HCT116 (cell line): ENCODE measurements around the gene MUC21. TPM values are rescaled to one million over a fixed set of nuclear protein-coding genes. Genes with fewer than 3 reads are reported as not detected.

Experiments used
- ATAC-seq: fragments of 200-7000 bp; cut with Tn5 transposase; 2 replicates; pipeline ENCODE4 v1.9.1; 2020; ENCODE audit warnings: mild to moderate bottlenecking, moderate library complexity
- BruUV-seq: library from RNA; stranded (reverse); fragments of 400-500 nt; replicated peaks from 2 replicates; lab custom pipeline; 2021; lab: Mats Ljungman, UMichigan
- CTCF ChIA-PET: fragments of 300-600 bp; sonication (Branson Sonifier 250); formaldehyde crosslinking; loops from one replicate; lab custom pipeline; 2021; ENCODE audit warnings: antibody characterized with exemption; lab: Charles Lee
- POLR2A ChIA-PET: fragments of 300-600, 350-600 bp; sonication (Branson Sonifier 250); formaldehyde crosslinking; loops from one replicate; lab custom pipeline; 2021; ENCODE audit warnings: antibody characterized with exemption; lab: Charles Lee
- RAD21 ChIA-PET, 2 experiments: fragments of 300-600 bp; sonication (Branson Sonifier 250); formaldehyde crosslinking; loops; one replicate each; lab custom pipeline; 2023; ENCODE audit warnings: low total read pairs in 2 of 2; ENCODE audit not compliant: uncharacterized antibody in 2 of 2, unreplicated experiment in 2 of 2, low non-redundant PET in 1 of 2; lab: Charles Lee
- DNase-seq: peaks from one replicate; pipeline ENCODE4 v3.0.0-alpha.2; 2010; ENCODE audit warnings: low read depth, low spot score
- H2AFZ ChIP-seq: fragments of 200-600 bp; shearing (Covaris generic), sonication (generic); 2 replicates; pipeline ENCODE4 v1.6.1; 2017; ENCODE audit warnings: low read depth, mixed run types, mixed read lengths, antibody characterized with exemption, low read length; ENCODE audit not compliant: poor library complexity, severe bottlenecking
- H3K27ac ChIP-seq: 2 replicates; pipeline ENCODE4 v1.5.1; 2012; ENCODE audit warnings: low read depth, low read length
- H3K27me3 ChIP-seq: fragments of 200-600 bp; sonication (generic); 2 replicates; pipeline ENCODE4 v1.6.1; 2016; ENCODE audit warnings: mixed run types, low read length, mixed read lengths; ENCODE audit not compliant: insufficient read depth
- H3K36me3 ChIP-seq, 2 experiments: fragments of 200-500 bp in 1 of 2; fragments of 200-600 bp in 1 of 2; sonication (Bioruptor generic) in 1 of 2; sonication (generic) in 1 of 2; 2 replicates each; pipeline versions ENCODE4 v1.5.1 to v1.6.1; 2014 to 2016; ENCODE audit warnings: low read length in 2 of 2, inconsistent platforms in 1 of 2, mixed read lengths in 1 of 2, mixed run types in 1 of 2; ENCODE audit not compliant: insufficient read depth in 2 of 2, control insufficient read depth in 1 of 2
- H3K4me1 ChIP-seq, 2 experiments: fragments of 200-600 bp in 1 of 2; sonication (generic) in 1 of 2; 2 replicates each; pipeline versions ENCODE4 v1.5.1 to v1.6.1; 2012 to 2017; ENCODE audit warnings: low read length in 2 of 2, inconsistent platforms in 1 of 2, mild to moderate bottlenecking in 1 of 2, mixed read lengths in 1 of 2, mixed run types in 1 of 2, moderate library complexity in 1 of 2; ENCODE audit not compliant: insufficient read depth in 2 of 2, control insufficient read depth in 1 of 2
- H3K4me2 ChIP-seq: fragments of 200-600 bp; sonication (generic); 2 replicates; pipeline ENCODE4 v1.6.1; 2017; ENCODE audit warnings: mixed run types, low read length, mixed read lengths
- H3K4me3 ChIP-seq, 2 experiments: fragments of 200-600 bp in 1 of 2; sonication (generic) in 1 of 2; replicated peaks in 1 of 2; 2 replicates each; pipeline ENCODE4 v1.5.1; 2011 to 2016; ENCODE audit warnings: low read length in 2 of 2, control low read depth in 1 of 2, low read depth in 1 of 2, mild to moderate bottlenecking in 1 of 2, mixed read lengths in 1 of 2, mixed run types in 1 of 2
- H3K79me2 ChIP-seq: fragments of 200-600 bp; sonication (generic); 2 replicates; pipeline ENCODE4 v1.6.1; 2017; ENCODE audit warnings: mild to moderate bottlenecking, mixed run types, low read length, moderate library complexity, mixed read lengths; ENCODE audit not compliant: insufficient read depth
- H3K9ac ChIP-seq: fragments of 200-600 bp; sonication (generic); 2 replicates; pipeline ENCODE4 v1.6.1; 2016; ENCODE audit warnings: low read length, mixed read lengths
- H3K9me2 ChIP-seq: fragments of 200-600 bp; sonication (generic), shearing (Covaris generic); 2 replicates; pipeline ENCODE4 v1.6.1; 2017; ENCODE audit warnings: mixed run types, mild to moderate bottlenecking, moderate library complexity; ENCODE audit not compliant: insufficient read depth
- H3K9me3 ChIP-seq, 2 experiments: fragments of 200-500 bp in 1 of 2; fragments of 200-600 bp in 1 of 2; sonication (Bioruptor generic) in 1 of 2; sonication (generic) in 1 of 2; 2 replicates each; pipeline ENCODE4 v1.6.1; 2014 to 2017; ENCODE audit warnings: low read length in 2 of 2, mixed read lengths in 2 of 2, inconsistent platforms in 1 of 2, low read depth in 1 of 2, mild to moderate bottlenecking in 1 of 2, mixed run types in 1 of 2, moderate library complexity in 1 of 2; ENCODE audit not compliant: control insufficient read depth in 1 of 2, insufficient read depth in 1 of 2
- H4K20me1 ChIP-seq: fragments of 200-600 bp; sonication (generic), shearing (Covaris generic); 2 replicates; pipeline ENCODE4 v1.6.1; 2017; ENCODE audit warnings: mixed run types, mild to moderate bottlenecking, moderate library complexity; ENCODE audit not compliant: insufficient read depth
- CBX3 ChIP-seq: IDR thresholded peaks from 2 replicates; pipeline ENCODE4 v1.6.1; 2012; ENCODE audit warnings: low read depth
- CEBPB ChIP-seq: IDR thresholded peaks from 2 replicates; pipeline ENCODE4 v1.6.1; 2012; ENCODE audit warnings: low read depth
- EGR1 ChIP-seq: IDR thresholded peaks from 2 replicates; pipeline ENCODE4 v1.6.1; 2012; ENCODE audit warnings: low read depth
- EZH2 ChIP-seq: fragments of 200-600 bp; sonication (generic); IDR thresholded peaks from 2 replicates; pipeline ENCODE4 v1.6.1; 2017; ENCODE audit warnings: antibody characterized with exemption, mixed run types
- EZH2phosphoT487 ChIP-seq: fragments of 200-600 bp; IDR thresholded peaks from 2 replicates; pipeline ENCODE4 v1.6.1; 2018; ENCODE audit warnings: antibody characterized with exemption, borderline replicate concordance
- FOSL1 ChIP-seq: IDR thresholded peaks from 2 replicates; pipeline ENCODE4 v1.6.1; 2012; ENCODE audit warnings: low read depth
- JUND ChIP-seq: IDR thresholded peaks from 2 replicates; pipeline ENCODE4 v1.6.1; 2012
- POLR2A ChIP-seq: IDR thresholded peaks from 2 replicates; pipeline ENCODE4 v1.7.0; 2011; ENCODE audit warnings: borderline replicate concordance; ENCODE audit not compliant: insufficient read depth, insufficient read length; ENCODE audit errors: extremely low read depth
- RAD21 ChIP-seq: IDR thresholded peaks from 2 replicates; pipeline ENCODE4 v1.6.1; 2012; ENCODE audit warnings: low read depth, mild to moderate bottlenecking
- REST ChIP-seq: IDR thresholded peaks from 2 replicates; pipeline ENCODE4 v1.6.1; 2012; ENCODE audit warnings: low read depth
- SIN3A ChIP-seq: IDR thresholded peaks from 2 replicates; pipeline ENCODE4 v1.6.1; 2012; ENCODE audit warnings: low read depth
- SP1 ChIP-seq: IDR thresholded peaks from 2 replicates; pipeline ENCODE4 v1.6.1; 2012; ENCODE audit warnings: low read depth
- SRF ChIP-seq: IDR thresholded peaks from 2 replicates; pipeline ENCODE4 v1.6.1; 2012; ENCODE audit warnings: low read depth
- YY1 ChIP-seq: IDR thresholded peaks from 2 replicates; pipeline ENCODE4 v1.6.1; 2011; ENCODE audit warnings: low read length, low read depth, moderate library complexity, mild to moderate bottlenecking; ENCODE audit not compliant: insufficient replicate concordance; ENCODE audit errors: extremely low read depth
- ZBTB33 ChIP-seq: IDR thresholded peaks from 2 replicates; pipeline ENCODE4 v1.6.1; 2011; ENCODE audit warnings: mild to moderate bottlenecking, low read length, moderate library complexity; ENCODE audit not compliant: insufficient replicate concordance; ENCODE audit errors: extremely low read depth
- ZFX ChIP-seq: fragments of 450-650 bp; IDR thresholded peaks from 2 replicates; pipeline ENCODE4 v1.6.1; 2017
- ZNF274 ChIP-seq: fragments of 200-500 bp; sonication (Bioruptor generic); IDR thresholded peaks from 2 replicates; pipeline ENCODE4 v1.6.1; 2014; ENCODE audit warnings: mild to moderate bottlenecking, low read depth, low read length, inconsistent platforms
- intact Hi-C: fragments of 100-400 bp; cut with micrococcal nuclease; formaldehyde crosslinking; loops from 2 replicates; pipeline ENCODE4 v1.10.0; 2022
- total RNA-seq: library from RNA; stranded (reverse); gene quantifications from one replicate; pipeline ENCODE4 v1.2.1, GENCODE V29; 2021; ENCODE audit not compliant: unreplicated experiment
- TF ChIP-seq, protein P1 (sequence below), 3 experiments: fragments of 200-600 bp in 1 of 3; sonication (generic) in 1 of 3; IDR thresholded peaks in 2 of 3; conservative IDR thresholded peaks in 1 of 3; 2 replicates each; pipeline ENCODE4 v1.5.1; 2012 to 2017; ENCODE audit warnings: low read depth in 2 of 3, low read length in 2 of 3, antibody characterized with exemption in 1 of 3, borderline replicate concordance in 1 of 3, control low read depth in 1 of 3, mild to moderate bottlenecking in 1 of 3, mixed read lengths in 1 of 3, mixed run types in 1 of 3, moderate library complexity in 1 of 3; ENCODE audit not compliant: insufficient read depth in 1 of 3

MUC21 gene
- total RNA-seq, 1 experiment from 2014 or later: not detected

GRCh38 chr6:30938730-30939129 lies 44.8 kb upstream of the MUC21 start:
- ATAC-seq (no peak), DNase-seq (no peak)
- intact Hi-C loops: no loop called here
- no peak overlapping the region for H3K4me3 ChIP-seq
- H3K9me2 ChIP-seq: no peaks in the 10 kb centered on the region
- no TSS peak for BruUV-seq
- ChIA-PET CTCF (interaction anchor here (1.1 kb wide), 1 partner anchor 149 kb away, joined by 3 read pairs; no protein-coding TSS in a partner anchor), POLR2A (no interaction called here), RAD21 (no interaction called here)
- H3K27ac ChIP-seq: no peak overlapping the region
- no peaks in the 10 kb centered on the region for H3K79me2 ChIP-seq
- H3K4me2 ChIP-seq: no peak overlapping the region
- no peaks in the 10 kb centered on the region for H4K20me1 ChIP-seq
- no peak overlapping the region for H2AFZ ChIP-seq
- H3K27me3 ChIP-seq: no peaks in the 10 kb centered on the region
- H3K4me1 ChIP-seq: peaks cover 14 to 19% of the 10 kb centered on the region in 2 experiments
- H3K9ac ChIP-seq: no peak overlapping the region
- TF ChIP-seq SP1: no peak
- TF ChIP-seq POLR2A: no peak
- no peak for TF ChIP-seq ZFX
- TF ChIP-seq CBX3: no peak
- TF ChIP-seq ZBTB33: no peak
- TF ChIP-seq EZH2: no peak
- no peak for TF ChIP-seq CEBPB
- TF ChIP-seq FOSL1: no peak
- no peak for TF ChIP-seq SIN3A
- no peak for TF ChIP-seq YY1
- TF ChIP-seq, protein P1, sequence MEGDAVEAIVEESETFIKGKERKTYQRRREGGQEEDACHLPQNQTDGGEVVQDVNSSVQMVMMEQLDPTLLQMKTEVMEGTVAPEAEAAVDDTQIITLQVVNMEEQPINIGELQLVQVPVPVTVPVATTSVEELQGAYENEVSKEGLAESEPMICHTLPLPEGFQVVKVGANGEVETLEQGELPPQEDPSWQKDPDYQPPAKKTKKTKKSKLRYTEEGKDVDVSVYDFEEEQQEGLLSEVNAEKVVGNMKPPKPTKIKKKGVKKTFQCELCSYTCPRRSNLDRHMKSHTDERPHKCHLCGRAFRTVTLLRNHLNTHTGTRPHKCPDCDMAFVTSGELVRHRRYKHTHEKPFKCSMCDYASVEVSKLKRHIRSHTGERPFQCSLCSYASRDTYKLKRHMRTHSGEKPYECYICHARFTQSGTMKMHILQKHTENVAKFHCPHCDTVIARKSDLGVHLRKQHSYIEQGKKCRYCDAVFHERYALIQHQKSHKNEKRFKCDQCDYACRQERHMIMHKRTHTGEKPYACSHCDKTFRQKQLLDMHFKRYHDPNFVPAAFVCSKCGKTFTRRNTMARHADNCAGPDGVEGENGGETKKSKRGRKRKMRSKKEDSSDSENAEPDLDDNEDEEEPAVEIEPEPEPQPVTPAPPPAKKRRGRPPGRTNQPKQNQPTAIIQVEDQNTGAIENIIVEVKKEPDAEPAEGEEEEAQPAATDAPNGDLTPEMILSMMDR (IDR thresholded peaks at IDR 0.05 in 2 of 3, conservative IDR thresholded peaks at IDR 0.05 in 1 of 3; ENCODE audit: borderline replicate concordance in 1 of 3, insufficient read depth in 1 of 3, low read depth in 2 of 3, low read length in 2 of 3): no peak
- TF ChIP-seq SRF: no peak
- TF ChIP-seq EGR1: no peak
- TF ChIP-seq ZNF274: no peak
- no peak for TF ChIP-seq RAD21
- TF ChIP-seq REST: no peak
- no peak for TF ChIP-seq EZH2phosphoT487
- no peak for TF ChIP-seq JUND
- H3K36me3 ChIP-seq: no peaks in the 10 kb centered on the region
- no peaks in the 10 kb centered on the region for H3K9me3 ChIP-seq
